ENCODE results near the gene SYT11. TPM values are rescaled to one million over a fixed set of nuclear protein-coding genes. Genes with fewer than 3 reads are reported as not detected.

Gene SYT11
- total RNA-seq, 1 experiment from 2014 or later = 1.0 TPM

DNA sequence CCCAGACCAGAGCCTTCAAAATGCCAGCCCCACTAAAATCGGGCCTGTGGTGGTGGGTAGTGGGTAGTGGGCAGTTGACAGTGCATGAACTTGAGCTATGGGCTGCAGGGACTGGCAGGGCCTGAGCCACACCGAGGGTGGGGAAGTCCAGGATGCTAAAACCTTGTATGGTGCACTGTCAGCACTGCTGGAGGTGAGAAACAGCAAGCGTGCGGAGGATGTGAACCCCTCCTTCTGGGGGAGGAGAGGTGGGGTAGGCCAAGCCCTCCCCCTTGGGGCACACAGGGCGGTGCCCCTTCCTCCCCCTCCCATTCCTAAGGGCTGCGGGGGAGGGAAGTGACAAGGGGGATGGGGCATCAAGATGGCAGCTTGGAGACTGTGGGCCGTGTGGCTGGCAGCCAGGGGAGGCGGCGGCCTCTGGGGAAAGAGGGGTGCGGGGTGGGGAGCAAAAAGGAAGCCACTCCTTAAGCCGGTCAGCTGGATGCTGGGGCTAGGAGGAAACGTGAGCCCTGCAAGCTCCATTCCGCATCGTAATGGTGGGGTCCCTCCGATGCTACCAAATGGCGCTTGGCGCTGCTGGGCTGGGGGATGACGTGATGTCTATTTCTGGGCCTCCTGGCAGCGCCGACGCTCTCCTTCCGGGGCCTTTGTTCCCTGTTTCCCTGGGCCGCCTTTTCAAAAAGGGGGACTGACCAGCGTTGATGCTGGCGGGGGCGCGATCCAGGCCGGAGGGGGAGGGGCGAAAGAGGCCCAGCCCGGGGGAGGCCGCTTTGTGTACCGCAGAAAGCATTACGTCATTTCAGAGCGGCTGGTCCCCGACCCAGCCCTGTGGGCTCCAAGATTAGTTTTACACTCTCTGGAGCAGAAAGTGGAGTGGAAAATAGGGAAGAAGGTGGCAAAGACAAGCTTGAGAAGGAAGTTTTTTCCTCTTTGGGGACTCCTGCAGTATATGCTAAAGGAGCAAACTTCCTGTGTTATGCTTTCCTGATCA, 809 bp downstream of the SYT11 start:
- TF ChIP-seq, protein P1, sequence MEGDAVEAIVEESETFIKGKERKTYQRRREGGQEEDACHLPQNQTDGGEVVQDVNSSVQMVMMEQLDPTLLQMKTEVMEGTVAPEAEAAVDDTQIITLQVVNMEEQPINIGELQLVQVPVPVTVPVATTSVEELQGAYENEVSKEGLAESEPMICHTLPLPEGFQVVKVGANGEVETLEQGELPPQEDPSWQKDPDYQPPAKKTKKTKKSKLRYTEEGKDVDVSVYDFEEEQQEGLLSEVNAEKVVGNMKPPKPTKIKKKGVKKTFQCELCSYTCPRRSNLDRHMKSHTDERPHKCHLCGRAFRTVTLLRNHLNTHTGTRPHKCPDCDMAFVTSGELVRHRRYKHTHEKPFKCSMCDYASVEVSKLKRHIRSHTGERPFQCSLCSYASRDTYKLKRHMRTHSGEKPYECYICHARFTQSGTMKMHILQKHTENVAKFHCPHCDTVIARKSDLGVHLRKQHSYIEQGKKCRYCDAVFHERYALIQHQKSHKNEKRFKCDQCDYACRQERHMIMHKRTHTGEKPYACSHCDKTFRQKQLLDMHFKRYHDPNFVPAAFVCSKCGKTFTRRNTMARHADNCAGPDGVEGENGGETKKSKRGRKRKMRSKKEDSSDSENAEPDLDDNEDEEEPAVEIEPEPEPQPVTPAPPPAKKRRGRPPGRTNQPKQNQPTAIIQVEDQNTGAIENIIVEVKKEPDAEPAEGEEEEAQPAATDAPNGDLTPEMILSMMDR (IDR thresholded peaks at IDR 0.05; ENCODE audit: unreplicated experiment) = no peak
- Mint-ChIP-seq H3K27ac (ENCODE audit: unreplicated experiment) (no peak overlapping the region), H3K4me3 (ENCODE audit: low read depth, unreplicated experiment) (peak overlapping the region; percentile 68), H3K36me3 (ENCODE audit: insufficient read depth, unreplicated experiment) (peaks cover 30% of the 10 kb centered on the region), H3K9me3 (ENCODE audit: low read depth, unreplicated experiment) (no peaks in the 10 kb centered on the region), H3K27me3 (ENCODE audit: unreplicated experiment) (peaks cover 40% of the 10 kb centered on the region), H3K4me1 (ENCODE audit: low read depth, unreplicated experiment) (peaks cover 4% of the 10 kb centered on the region)
- no TSS peak for BruUV-seq (replicated peaks)
- CTCF ChIA-PET = interaction anchor here (0.6 to 1.2 kb wide), 4 partner anchors 11 to 73 kb away, joined by 3 to 8 read pairs (median 4); no protein-coding TSS in a partner anchor
- DNase-seq = no peak
- intact Hi-C loops (cut with micrococcal nuclease; ENCODE audit: unreplicated experiment) = loop anchor here (5.0 kb wide), 2 partner anchors 32 to 52 kb away; partner anchors contain the start of gene RIT1

DNA sequence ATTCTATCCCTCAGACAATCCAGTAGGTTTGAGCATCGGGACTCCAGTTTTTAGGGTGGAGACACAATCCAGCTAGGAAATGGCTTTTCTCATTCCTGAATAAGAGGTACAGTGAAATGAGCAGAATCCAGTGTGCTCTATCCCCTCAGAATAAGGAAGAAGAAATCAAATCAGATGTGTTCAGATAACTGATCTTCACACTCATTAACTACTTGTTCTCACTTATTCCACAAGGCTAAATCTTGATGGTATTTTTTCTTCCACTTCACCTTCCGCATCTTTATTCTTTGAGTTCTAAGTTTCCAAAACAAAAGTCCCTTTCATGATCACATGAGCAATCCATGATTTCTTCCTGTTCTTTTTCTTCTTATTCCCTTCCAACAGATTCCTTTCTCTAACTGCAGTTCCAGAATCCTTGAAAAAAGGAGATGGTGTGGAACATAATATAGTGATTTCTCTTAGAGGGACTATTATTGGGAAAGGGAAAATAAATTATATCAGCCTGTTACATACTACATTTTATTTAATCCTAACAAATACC, 1.7 kb downstream of the SYT11 start:
- Mint-ChIP-seq H3K4me3 (ENCODE audit: low read depth, unreplicated experiment) (no peak overlapping the region), H3K27ac (ENCODE audit: unreplicated experiment) (no peak overlapping the region), H3K4me1 (ENCODE audit: low read depth, unreplicated experiment) (no peaks in the 10 kb centered on the region), H3K27me3 (ENCODE audit: unreplicated experiment) (peaks cover 40% of the 10 kb centered on the region), H3K36me3 (ENCODE audit: insufficient read depth, unreplicated experiment) (peaks cover 30% of the 10 kb centered on the region), H3K9me3 (ENCODE audit: low read depth, unreplicated experiment) (no peaks in the 10 kb centered on the region)
- BruUV-seq (replicated peaks) = no TSS peak
- CTCF ChIA-PET = interaction anchor here (0.6 kb wide), 1 partner anchor 28 kb away, joined by 8 read pairs; no protein-coding TSS in a partner anchor
- TF ChIP-seq, protein P1 (IDR thresholded peaks at IDR 0.05; ENCODE audit: unreplicated experiment) = no peak
- DNase-seq = no peak
- intact Hi-C loops (cut with micrococcal nuclease; ENCODE audit: unreplicated experiment) = no loop called here

DNA sequence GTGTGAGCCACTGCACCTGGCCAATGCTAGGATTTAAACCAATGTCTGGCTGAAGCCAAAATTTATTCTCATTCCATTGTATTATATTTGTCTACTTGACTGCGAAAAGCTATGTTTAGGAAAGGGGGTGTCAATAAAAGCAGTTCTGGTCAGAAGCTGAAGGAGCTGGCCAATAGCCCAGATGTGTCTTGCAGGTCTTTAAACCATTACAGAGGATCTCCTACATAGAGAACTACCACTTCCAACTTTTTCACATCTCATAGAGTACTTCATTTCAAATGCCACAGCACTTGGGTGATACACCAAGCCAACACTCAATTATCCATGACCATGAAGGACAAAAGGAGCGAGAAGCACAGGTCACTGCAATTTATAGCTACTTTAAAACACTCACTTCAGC, 2.5 kb downstream of the SYT11 start:
- H3K4me3 Mint-ChIP-seq (ENCODE audit: low read depth, unreplicated experiment) = no peak overlapping the region
- H3K27ac Mint-ChIP-seq (ENCODE audit: unreplicated experiment) = no peak overlapping the region
- BruUV-seq (replicated peaks) = no TSS peak
- no peaks in the 10 kb centered on the region for H3K9me3 Mint-ChIP-seq (ENCODE audit: low read depth, unreplicated experiment)
- TF ChIP-seq, protein P1 (IDR thresholded peaks at IDR 0.05; ENCODE audit: unreplicated experiment) = no peak
- H3K36me3 Mint-ChIP-seq (ENCODE audit: insufficient read depth, unreplicated experiment) = peaks cover 23% of the 10 kb centered on the region
- no peak for DNase-seq
- peaks cover 41% of the 10 kb centered on the region for H3K27me3 Mint-ChIP-seq (ENCODE audit: unreplicated experiment)
- CTCF ChIA-PET = interaction anchor here (0.6 kb wide), 1 partner anchor 27 kb away, joined by 3 read pairs; no protein-coding TSS in a partner anchor
- no peaks in the 10 kb centered on the region for H3K4me1 Mint-ChIP-seq (ENCODE audit: low read depth, unreplicated experiment)
- intact Hi-C loops (cut with micrococcal nuclease; ENCODE audit: unreplicated experiment) = no loop called here

DNA sequence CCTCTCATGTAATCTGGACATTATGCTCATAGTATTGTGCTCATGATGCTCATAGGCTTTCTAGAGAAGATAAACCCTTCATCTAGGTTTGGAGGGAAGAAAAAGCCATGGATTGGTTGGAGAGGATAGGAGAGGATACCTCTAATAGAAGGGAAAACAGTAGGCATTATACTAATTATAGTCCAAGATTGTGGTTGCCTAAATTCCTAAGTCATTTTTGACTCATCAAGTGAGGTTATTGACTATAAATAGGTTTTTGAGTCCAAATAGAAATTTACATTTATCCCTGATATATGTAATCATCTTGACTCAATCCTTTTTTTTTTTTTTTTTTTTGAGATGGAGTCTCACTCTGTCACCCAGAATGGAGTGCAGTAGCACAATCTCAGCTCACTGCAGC, 5.0 kb downstream of the SYT11 start:
- DNase-seq = no peak
- Mint-ChIP-seq H3K4me1 (ENCODE audit: low read depth, unreplicated experiment) (no peaks in the 10 kb centered on the region), H3K4me3 (ENCODE audit: low read depth, unreplicated experiment) (no peak overlapping the region), H3K9me3 (ENCODE audit: low read depth, unreplicated experiment) (no peaks in the 10 kb centered on the region), H3K36me3 (ENCODE audit: insufficient read depth, unreplicated experiment) (peaks cover 4% of the 10 kb centered on the region), H3K27ac (ENCODE audit: unreplicated experiment) (no peak overlapping the region), H3K27me3 (ENCODE audit: unreplicated experiment) (peaks cover 57% of the 10 kb centered on the region)
- intact Hi-C loops (cut with micrococcal nuclease; ENCODE audit: unreplicated experiment) = no loop called here
- CTCF ChIA-PET = no interaction called here
- TF ChIP-seq, protein P1 (IDR thresholded peaks at IDR 0.05; ENCODE audit: unreplicated experiment) = no peak
- BruUV-seq (replicated peaks) = no TSS peak

Data from Calu3 (cell line).